ENCODE results near the gene PLEK.

The PLEK gene, protein sequence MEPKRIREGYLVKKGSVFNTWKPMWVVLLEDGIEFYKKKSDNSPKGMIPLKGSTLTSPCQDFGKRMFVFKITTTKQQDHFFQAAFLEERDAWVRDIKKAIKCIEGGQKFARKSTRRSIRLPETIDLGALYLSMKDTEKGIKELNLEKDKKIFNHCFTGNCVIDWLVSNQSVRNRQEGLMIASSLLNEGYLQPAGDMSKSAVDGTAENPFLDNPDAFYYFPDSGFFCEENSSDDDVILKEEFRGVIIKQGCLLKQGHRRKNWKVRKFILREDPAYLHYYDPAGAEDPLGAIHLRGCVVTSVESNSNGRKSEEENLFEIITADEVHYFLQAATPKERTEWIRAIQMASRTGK

DNA sequence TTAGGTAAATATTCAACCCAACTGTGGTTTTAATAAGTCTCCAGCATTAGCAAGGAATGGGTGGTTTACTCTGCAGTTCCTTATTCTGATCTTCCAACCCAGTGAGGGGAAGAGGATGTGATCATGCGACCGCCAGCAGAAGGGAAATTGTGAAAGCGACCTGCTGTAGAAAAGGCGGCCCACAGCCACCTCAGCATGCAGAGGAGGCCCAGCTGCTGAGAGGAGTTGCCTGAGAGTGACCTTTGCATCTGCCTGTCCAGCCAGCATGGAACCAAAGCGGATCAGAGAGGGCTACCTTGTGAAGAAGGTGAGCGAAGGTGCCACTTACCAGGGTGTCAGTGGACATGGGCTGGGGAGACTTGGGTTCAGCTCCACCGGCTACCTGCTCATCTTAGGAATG, at the start of gene PLEK:
Gene PLEK, plus strand, starts transcription at position 196 of the 400 bp plus-strand sequence. Its CDS starts 70 bp downstream, at position 266.
- Histone ChIP-seq H3K9ac (ENCODE audit: insufficient read length, low read depth) (no peak within 1 kb of the TSS), H3K27me3 (ENCODE audit: insufficient read depth, insufficient read length) (no peaks in the 10 kb centered on the region), H3K4me3 (ENCODE audit: insufficient read length, low read depth) (no peak within 1 kb of the TSS), H3K9me3 (ENCODE audit: insufficient read depth, low read length) (no peaks in the 10 kb centered on the region; the same call in 1 of the 2 replicates), H3K4me1 (ENCODE audit: insufficient read depth, insufficient read length) (no peaks in the 10 kb centered on the region), H3K36me3 (ENCODE audit: insufficient read depth, insufficient read length, low read length) (no peaks in the 10 kb centered on the region)
- TF ChIP-seq SUZ12 (IDR thresholded peaks at IDR 0.05; ENCODE audit: extremely low read depth, insufficient read depth, insufficient read length) (no peak), YY1 (IDR thresholded peaks at IDR 0.05; ENCODE audit: insufficient read depth, insufficient read length) (no peak), ZNF274 (IDR thresholded peaks at IDR 0.05; ENCODE audit: low read depth, low read length) (no peak)
- no peak for DNase-seq (ENCODE audit: low read depth, low spot score)

DNA sequence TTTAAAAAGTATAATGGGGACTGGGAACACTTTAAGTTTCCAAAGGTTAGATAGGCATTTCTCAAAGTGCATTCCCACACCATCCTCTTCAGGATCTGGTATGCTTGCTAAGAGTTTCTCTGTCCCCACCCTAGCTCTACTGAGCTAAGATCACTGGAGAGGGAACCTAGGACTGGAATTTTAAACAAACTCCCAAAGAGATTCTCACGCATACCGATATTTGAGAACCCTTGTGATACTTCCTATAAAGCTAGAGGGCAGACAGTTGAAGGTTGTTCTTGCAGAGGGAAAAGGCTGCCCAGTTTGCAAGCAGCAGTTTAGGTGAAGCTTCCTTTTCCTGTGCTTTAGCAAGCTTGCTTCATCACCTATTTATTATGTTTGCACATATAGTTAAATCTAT, 49.0 kb upstream of the PLEK start:
- peaks cover 39% of the 10 kb centered on the region for H3K27me3 ChIP-seq (ENCODE audit: insufficient read depth, insufficient read length)
- H3K9me3 ChIP-seq (ENCODE audit: insufficient read depth, low read length): no peaks in the 10 kb centered on the region
- H3K4me3 ChIP-seq (ENCODE audit: insufficient read length, low read depth): no peak overlapping the region
- no peak for TF ChIP-seq ZNF274 (IDR thresholded peaks at IDR 0.05; ENCODE audit: low read depth, low read length)
- TF ChIP-seq SUZ12 (IDR thresholded peaks at IDR 0.05; ENCODE audit: extremely low read depth, insufficient read depth, insufficient read length): no peak
- TF ChIP-seq YY1 (IDR thresholded peaks at IDR 0.05; ENCODE audit: insufficient read depth, insufficient read length): no peak
- no peak for DNase-seq (ENCODE audit: low read depth, low spot score)
- H3K36me3 ChIP-seq (ENCODE audit: insufficient read depth, insufficient read length, low read length): no peaks in the 10 kb centered on the region
- no peaks in the 10 kb centered on the region for H3K4me1 ChIP-seq (ENCODE audit: insufficient read depth, insufficient read length)
- no peak overlapping the region for H3K9ac ChIP-seq (ENCODE audit: insufficient read length, low read depth)

DNA sequence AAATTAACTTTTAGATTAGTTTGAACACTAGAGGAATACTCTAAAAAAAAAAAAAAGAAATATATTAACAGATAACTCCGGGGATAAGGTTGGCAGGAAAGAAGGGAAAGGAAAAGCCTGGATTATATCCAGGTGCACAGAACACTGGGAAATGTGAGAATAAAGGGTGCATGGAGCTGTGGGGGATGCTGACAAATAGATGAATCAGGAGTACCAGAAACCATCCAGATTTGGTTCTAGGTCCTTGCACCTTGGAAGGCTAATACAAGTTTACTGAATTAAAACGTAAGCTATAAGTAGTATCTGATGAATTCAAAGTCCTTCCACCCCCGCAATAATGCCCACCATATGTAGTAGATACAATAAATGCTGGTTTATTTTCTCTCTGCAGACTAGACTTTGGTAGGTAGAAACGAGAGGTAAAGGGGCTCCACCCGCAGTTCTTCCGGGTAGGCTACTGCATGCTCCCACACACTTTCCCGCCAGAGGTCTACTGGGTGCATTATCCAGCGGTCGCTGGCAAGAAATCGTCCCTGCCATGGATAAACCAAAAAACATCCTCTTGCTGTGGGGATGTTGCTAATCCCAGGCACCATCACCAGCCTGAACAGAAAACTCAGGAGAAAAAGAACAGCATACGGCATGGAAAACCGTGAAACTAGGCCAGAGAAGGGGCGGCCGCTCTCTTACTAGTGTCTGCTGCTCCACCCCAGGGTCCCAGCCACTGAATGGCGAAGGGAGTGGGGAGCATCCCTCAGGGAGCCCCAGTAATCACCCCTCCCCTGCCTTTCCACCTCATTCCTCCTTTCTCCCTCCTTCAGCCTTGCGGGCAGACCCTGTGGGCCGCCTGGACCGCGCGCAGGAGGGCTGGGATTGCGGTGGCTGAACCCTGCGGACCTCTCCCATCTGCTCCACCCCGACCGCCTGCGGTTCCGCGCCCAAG, 46.8 kb upstream of the PLEK start:
- no peaks in the 10 kb centered on the region for H3K36me3 ChIP-seq (ENCODE audit: insufficient read depth, insufficient read length, low read length)
- no peak for TF ChIP-seq ZNF274 (IDR thresholded peaks at IDR 0.05; ENCODE audit: low read depth, low read length)
- TF ChIP-seq SUZ12 (IDR thresholded peaks at IDR 0.05; ENCODE audit: extremely low read depth, insufficient read depth, insufficient read length): no peak
- TF ChIP-seq YY1 (IDR thresholded peaks at IDR 0.05; ENCODE audit: insufficient read depth, insufficient read length): no peak
- peak overlapping the region; percentile 62 for H3K4me3 ChIP-seq (ENCODE audit: insufficient read length, low read depth)
- H3K9ac ChIP-seq (ENCODE audit: insufficient read length, low read depth): peak overlapping the region; percentile 51
- H3K4me1 ChIP-seq (ENCODE audit: insufficient read depth, insufficient read length): no peaks in the 10 kb centered on the region
- peaks cover 44% of the 10 kb centered on the region for H3K27me3 ChIP-seq (ENCODE audit: insufficient read depth, insufficient read length)
- no peak for DNase-seq (ENCODE audit: low read depth, low spot score)
- H3K9me3 ChIP-seq (ENCODE audit: insufficient read depth, low read length): no peaks in the 10 kb centered on the region

DNA sequence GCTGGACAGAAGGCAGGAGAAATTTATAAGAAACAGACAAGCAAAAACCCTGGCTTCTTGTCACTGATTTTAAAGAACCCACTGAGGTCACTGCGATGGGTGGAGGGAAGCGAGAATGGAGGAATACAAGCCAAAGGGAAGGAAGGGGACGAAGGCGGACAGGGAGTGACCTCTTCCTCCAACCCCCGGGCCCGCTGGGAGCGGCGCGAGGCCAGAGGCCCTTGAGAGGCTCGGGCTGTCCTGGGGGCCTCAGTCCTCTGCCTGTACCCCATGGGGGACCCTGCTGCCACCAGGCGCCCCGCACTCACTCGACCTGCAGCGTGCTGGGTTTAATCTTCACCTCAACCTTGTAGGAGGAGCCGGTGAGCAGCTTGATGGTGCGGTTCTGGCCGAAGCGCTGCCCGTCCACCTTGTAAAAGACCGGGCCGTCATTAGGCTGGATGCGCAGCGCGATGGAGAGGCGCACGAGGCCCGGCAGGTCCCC, 46.1 kb upstream of the PLEK start:
- no peak for DNase-seq (ENCODE audit: low read depth, low spot score)
- Histone ChIP-seq H3K4me1 (ENCODE audit: insufficient read depth, insufficient read length) (no peaks in the 10 kb centered on the region), H3K4me3 (ENCODE audit: insufficient read length, low read depth) (peak overlapping the region; percentile 62), H3K9me3 (ENCODE audit: insufficient read depth, low read length) (no peaks in the 10 kb centered on the region), H3K27me3 (ENCODE audit: insufficient read depth, insufficient read length) (peaks cover 44% of the 10 kb centered on the region), H3K36me3 (ENCODE audit: insufficient read depth, insufficient read length, low read length) (no peaks in the 10 kb centered on the region), H3K9ac (ENCODE audit: insufficient read length, low read depth) (peak overlapping the region; percentile 72)
- no peak for TF ChIP-seq ZNF274 (IDR thresholded peaks at IDR 0.05; ENCODE audit: low read depth, low read length)
- TF ChIP-seq YY1 (IDR thresholded peaks at IDR 0.05; ENCODE audit: insufficient read depth, insufficient read length): no peak
- TF ChIP-seq SUZ12 (IDR thresholded peaks at IDR 0.05; ENCODE audit: extremely low read depth, insufficient read depth, insufficient read length): no peak

DNA sequence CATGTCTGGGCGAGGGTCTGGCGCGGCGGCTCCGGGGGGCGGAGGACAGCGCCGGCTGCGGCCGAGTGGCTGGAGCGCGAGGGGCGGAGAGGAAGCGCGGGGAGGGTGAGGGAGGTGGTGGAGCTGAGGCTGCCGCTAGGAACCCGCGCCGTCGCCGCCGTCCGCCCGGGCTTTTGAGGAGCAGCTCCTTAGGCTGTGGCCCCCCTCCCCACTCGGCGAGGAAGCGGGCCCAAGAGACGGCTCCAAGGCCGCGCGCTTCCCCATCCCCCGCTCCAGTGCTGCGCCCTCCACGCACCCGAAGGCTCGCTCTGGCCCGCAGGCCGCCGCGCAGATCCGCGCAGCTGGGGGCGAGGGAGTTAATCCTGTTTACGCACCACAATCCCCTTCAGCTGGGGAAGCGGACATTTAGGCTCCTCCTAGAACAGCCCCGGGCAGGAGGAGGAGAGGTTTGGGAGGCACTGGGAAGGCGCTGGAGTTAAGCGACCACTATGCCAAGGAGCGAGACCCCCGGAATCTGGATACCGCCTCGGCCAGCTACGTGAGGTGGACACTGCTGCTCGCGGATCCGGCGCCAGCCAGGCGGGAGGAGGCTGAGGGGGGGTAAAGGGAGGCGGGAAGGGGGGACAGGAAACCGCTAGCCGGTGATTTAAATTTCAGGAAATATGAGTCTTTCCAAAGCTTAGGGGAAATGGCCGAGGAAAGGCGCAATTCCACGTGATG, 45.5 kb upstream of the PLEK start, which contains the start of gene CNRIP1:
Gene CNRIP1, minus strand, starts transcription at position 552 of the 720 bp plus-strand sequence. Its CDS starts 549 bp downstream, at position 3.
- Histone ChIP-seq H3K9me3 (ENCODE audit: insufficient read depth, low read length) (no peaks in the 10 kb centered on the region), H3K27me3 (ENCODE audit: insufficient read depth, insufficient read length) (peaks cover 44% of the 10 kb centered on the region), H3K36me3 (ENCODE audit: insufficient read depth, insufficient read length, low read length) (no peaks in the 10 kb centered on the region), H3K4me1 (ENCODE audit: insufficient read depth, insufficient read length) (no peaks in the 10 kb centered on the region), H3K9ac (ENCODE audit: insufficient read length, low read depth) (peak within 1 kb of the TSS; percentile 72), H3K4me3 (ENCODE audit: insufficient read length, low read depth) (peak within 1 kb of the TSS; percentile 62)
- peak; percentile 39 for DNase-seq (ENCODE audit: low read depth, low spot score)
- TF ChIP-seq SUZ12 (IDR thresholded peaks at IDR 0.05; ENCODE audit: extremely low read depth, insufficient read depth, insufficient read length) (peak; percentile 44), ZNF274 (IDR thresholded peaks at IDR 0.05; ENCODE audit: low read depth, low read length) (no peak), YY1 (IDR thresholded peaks at IDR 0.05; ENCODE audit: insufficient read depth, insufficient read length) (no peak)

DNA sequence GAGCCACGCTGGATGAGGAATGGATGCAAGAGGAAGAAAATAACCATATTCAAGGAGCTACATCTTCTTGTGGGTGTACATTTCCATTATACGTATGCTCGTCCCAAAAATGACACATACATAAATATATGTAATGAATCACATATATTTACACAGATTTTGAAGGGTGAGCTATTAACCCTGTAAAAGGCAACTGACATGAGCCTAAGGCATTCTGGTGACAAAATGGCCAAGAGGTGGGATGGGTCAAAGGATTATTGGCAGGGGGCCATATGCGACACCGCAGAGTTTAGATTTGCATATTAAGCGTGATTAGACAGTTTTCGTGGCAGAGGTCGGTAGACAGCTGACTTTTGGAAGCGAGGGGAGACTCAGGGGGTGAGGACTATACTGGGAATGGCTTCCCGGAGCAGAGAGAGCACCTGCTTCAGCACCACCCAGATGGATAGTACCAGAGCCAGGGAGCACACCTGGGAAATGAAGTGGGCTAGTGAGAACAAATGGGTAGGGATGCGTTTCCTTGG, 44.9 kb upstream of the PLEK start:
- Histone ChIP-seq H3K4me3 (ENCODE audit: insufficient read length, low read depth) (peak overlapping the region; percentile 62), H3K36me3 (ENCODE audit: insufficient read depth, insufficient read length, low read length) (no peaks in the 10 kb centered on the region), H3K4me1 (ENCODE audit: insufficient read depth, insufficient read length) (no peaks in the 10 kb centered on the region), H3K27me3 (ENCODE audit: insufficient read depth, insufficient read length) (peaks cover 44% of the 10 kb centered on the region), H3K9ac (ENCODE audit: insufficient read length, low read depth) (peak overlapping the region; percentile 72), H3K9me3 (ENCODE audit: insufficient read depth, low read length) (no peaks in the 10 kb centered on the region)
- peak; percentile 40 for DNase-seq (ENCODE audit: low read depth, low spot score)
- TF ChIP-seq SUZ12 (IDR thresholded peaks at IDR 0.05; ENCODE audit: extremely low read depth, insufficient read depth, insufficient read length) (no peak), ZNF274 (IDR thresholded peaks at IDR 0.05; ENCODE audit: low read depth, low read length) (no peak), YY1 (IDR thresholded peaks at IDR 0.05; ENCODE audit: insufficient read depth, insufficient read length) (no peak)

Measured in NT2/D1 (cell line).